ENCODE measurements around the gene PRRT2. TPM values are rescaled to one million over a fixed set of nuclear protein-coding genes. Genes with fewer than 3 reads are reported as not detected.
A peak's percentile ranks its signal among the peaks of the same experiment; 100 is the strongest.

PRRT2 gene
- total RNA-seq, 2 experiments from 2014 or later, result 0.09 to 3.4 TPM

GRCh38 chr16:29790183-29790948 lies 21.6 kb upstream of the PRRT2 start, which contains the start of gene KIF22:
Gene KIF22 (plus strand): TSS chr16:29790751. CDS start chr16:29790760, 9 bp downstream.
- BruUV-seq (replicated peaks), result TSS peak; percentile 94
- DNase-seq (ENCODE audit: low spot score), result peak; percentile 99
- peak within 1 kb of the TSS; percentile 92 for H2AFZ ChIP-seq (ENCODE audit: low read length)
- H3K36me3 ChIP-seq (ENCODE audit: insufficient read depth, low read length), result peaks cover 45% of the 10 kb centered on the region
- TF ChIP-seq EZH2phosphoT487 (IDR thresholded peaks at IDR 0.05; ENCODE audit: borderline replicate concordance, low read depth, low read length) (no peak), CTCF (conservative IDR thresholded peaks at IDR 0.05; ENCODE audit: low read length) (peak; percentile 82)
- H3K27ac ChIP-seq (ENCODE audit: low read depth, low read length, poor library complexity, severe bottlenecking), result peak within 1 kb of the TSS; percentile 72
- H3K79me2 ChIP-seq (ENCODE audit: insufficient read depth, low read depth, low read length), result peaks cover 48% of the 10 kb centered on the region
- peaks cover 32% of the 10 kb centered on the region for H3K4me1 ChIP-seq (ENCODE audit: insufficient read depth, low read length, poor library complexity, severe bottlenecking)
- intact Hi-C loops (cut with micrococcal nuclease; ENCODE audit: unreplicated experiment), result loop anchor here (1.0 kb wide), 3 partner anchors 15 to 90 kb away; partner anchors contain the start of gene PAGR1
- H3K9me3 ChIP-seq (ENCODE audit: low read length), result no peaks in the 10 kb centered on the region
- ChIA-PET CTCF (ENCODE audit: unreplicated experiment) (interaction anchor here (0.5 to 1.3 kb wide), 4 partner anchors 26 to 241 kb away, joined by 3 to 5 read pairs (median 4); partner anchors contain the start of genes PAGR1 and TLCD3B), POLR2A (interaction anchor here (0.6 to 3.3 kb wide), 11 partner anchors 14 to 205 kb away, joined by 3 to 19 read pairs (median 4); partner anchors contain the start of genes HIRIP3, INO80E and MVP)
- H3K4me3 ChIP-seq (ENCODE audit: low read depth, low read length, poor library complexity, severe bottlenecking), result peak within 1 kb of the TSS; percentile 79
- no peaks in the 10 kb centered on the region for H3K9me2 ChIP-seq (ENCODE audit: insufficient read depth, low read length)
- peak within 1 kb of the TSS; percentile 90 for H3K4me2 ChIP-seq (ENCODE audit: low read length)
- peaks cover 10% of the 10 kb centered on the region for H4K20me1 ChIP-seq (ENCODE audit: insufficient read depth, low read length)

DNA sequence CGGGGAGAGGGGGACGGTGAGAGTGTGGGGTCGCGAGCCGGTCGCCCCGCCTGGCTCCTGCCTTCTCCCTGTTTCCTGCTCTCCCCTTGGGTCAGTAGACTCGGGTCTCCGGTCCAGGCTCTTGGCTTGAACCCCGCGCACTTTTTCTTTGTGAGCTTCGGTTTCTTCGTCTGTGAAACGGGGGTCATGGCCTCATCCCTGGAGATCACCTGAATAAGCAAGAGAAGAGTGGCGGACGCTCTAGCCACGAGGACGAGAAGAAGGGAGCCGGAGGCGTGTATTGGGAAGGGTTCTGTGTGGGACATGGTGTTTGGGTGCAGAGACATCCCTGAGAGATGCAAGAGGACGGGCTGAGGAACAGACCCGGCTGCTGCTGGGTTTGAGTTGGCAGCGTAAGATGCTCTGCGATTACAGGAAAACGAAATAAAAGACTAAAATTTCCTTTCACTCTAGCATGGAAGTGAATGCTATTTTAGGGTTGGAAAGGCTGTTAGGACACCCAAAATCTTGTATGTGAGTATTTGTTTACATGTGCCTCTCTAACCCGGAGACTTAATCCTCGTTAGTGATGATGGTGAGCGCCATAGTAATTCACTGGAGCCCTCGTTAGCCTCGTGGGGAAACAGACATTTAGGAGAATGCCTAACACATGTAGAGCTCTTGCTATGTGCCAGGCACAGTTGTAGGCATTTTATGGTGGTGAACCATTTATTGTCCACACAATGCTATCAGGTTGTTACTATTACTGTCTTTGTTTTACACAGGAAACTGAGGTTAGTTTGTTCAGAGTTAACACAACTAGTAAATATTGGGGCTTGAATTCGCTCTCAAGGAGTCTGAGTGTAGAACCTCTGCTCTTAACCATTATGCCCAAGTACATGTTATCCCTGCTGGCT lies 20.8 kb upstream of the PRRT2 start:
- Histone ChIP-seq H3K4me3 (ENCODE audit: low read depth, low read length, poor library complexity, severe bottlenecking) (peak overlapping the region; percentile 79), H2AFZ (ENCODE audit: low read length) (peak overlapping the region; percentile 11; the same call in 1 of the 2 replicates), H3K9me3 (ENCODE audit: low read length) (no peaks in the 10 kb centered on the region), H3K9me2 (ENCODE audit: insufficient read depth, low read length) (no peaks in the 10 kb centered on the region), H3K36me3 (ENCODE audit: insufficient read depth, low read length) (peaks cover 53% of the 10 kb centered on the region), H3K4me1 (ENCODE audit: insufficient read depth, low read length, poor library complexity, severe bottlenecking) (peaks cover 32% of the 10 kb centered on the region), H3K27ac (ENCODE audit: low read depth, low read length, poor library complexity, severe bottlenecking) (peak overlapping the region; percentile 66), H4K20me1 (ENCODE audit: insufficient read depth, low read length) (peaks cover 10% of the 10 kb centered on the region), H3K4me2 (ENCODE audit: low read length) (peak overlapping the region; percentile 89), H3K79me2 (ENCODE audit: insufficient read depth, low read depth, low read length) (peaks cover 56% of the 10 kb centered on the region)
- TSS peak; percentile 74 for BruUV-seq (replicated peaks)
- CTCF ChIA-PET (ENCODE audit: unreplicated experiment), result interaction anchor here (1.2 kb wide), 1 partner anchor 25 kb away, joined by 4 read pairs; the partner anchor contains the start of gene PAGR1
- intact Hi-C loops (cut with micrococcal nuclease; ENCODE audit: unreplicated experiment), result loop anchor here (1.0 kb wide), 3 partner anchors 14 to 91 kb away; partner anchors contain the start of gene PAGR1
- peak; percentile 32 for DNase-seq (ENCODE audit: low spot score)
- no peak for TF ChIP-seq EZH2phosphoT487 (IDR thresholded peaks at IDR 0.05; ENCODE audit: borderline replicate concordance, low read depth, low read length)
- TF ChIP-seq CTCF (conservative IDR thresholded peaks at IDR 0.05; ENCODE audit: low read length), result no peak
- POLR2A ChIA-PET, result interaction anchor here (0.7 to 3.3 kb wide), 5 partner anchors 13 to 79 kb away, joined by 3 to 19 read pairs (median 5); no protein-coding TSS in a partner anchor

All from OCI-LY7 (cell line).